PFSK-1 (cell line): ENCODE measurements around the gene ABCD3.

Source experiments
- FOXP2 ChIP-seq: optimal IDR thresholded peaks from 2 replicates; pipeline ENCODE3; 2011; ENCODE audit warnings: borderline replicate concordance, control low read depth, inconsistent platforms; ENCODE audit not compliant: insufficient read depth; ENCODE audit errors: extremely low read length, extremely low read depth
- POLR2AphosphoS5 ChIP-seq: IDR thresholded peaks from 2 replicates; pipeline ENCODE4 v1.6.1; 2012; ENCODE audit warnings: low read depth, mild to moderate bottlenecking, control low read depth, low read length, moderate library complexity
- SIN3A ChIP-seq: IDR thresholded peaks from 2 replicates; pipeline ENCODE4 v1.6.1; 2012; ENCODE audit warnings: mild to moderate bottlenecking, low read length, moderate library complexity, borderline replicate concordance; ENCODE audit not compliant: insufficient read depth
- TAF1 ChIP-seq: IDR thresholded peaks from 2 replicates; pipeline ENCODE4 v1.6.1; 2012; ENCODE audit warnings: low read length, control low read depth, borderline replicate concordance; ENCODE audit not compliant: insufficient read depth
- TF ChIP-seq, protein P1 (sequence below), 2 experiments: IDR thresholded peaks; 2 replicates each; pipeline versions ENCODE4 v1.6.1 to v1.8.0; 2011 to 2012; ENCODE audit warnings: low read depth in 2 of 2, low read length in 2 of 2, control low read depth in 1 of 2, inconsistent platforms in 1 of 2, mild to moderate bottlenecking in 1 of 2, moderate library complexity in 1 of 2; ENCODE audit not compliant: insufficient read depth in 1 of 2

DNA sequence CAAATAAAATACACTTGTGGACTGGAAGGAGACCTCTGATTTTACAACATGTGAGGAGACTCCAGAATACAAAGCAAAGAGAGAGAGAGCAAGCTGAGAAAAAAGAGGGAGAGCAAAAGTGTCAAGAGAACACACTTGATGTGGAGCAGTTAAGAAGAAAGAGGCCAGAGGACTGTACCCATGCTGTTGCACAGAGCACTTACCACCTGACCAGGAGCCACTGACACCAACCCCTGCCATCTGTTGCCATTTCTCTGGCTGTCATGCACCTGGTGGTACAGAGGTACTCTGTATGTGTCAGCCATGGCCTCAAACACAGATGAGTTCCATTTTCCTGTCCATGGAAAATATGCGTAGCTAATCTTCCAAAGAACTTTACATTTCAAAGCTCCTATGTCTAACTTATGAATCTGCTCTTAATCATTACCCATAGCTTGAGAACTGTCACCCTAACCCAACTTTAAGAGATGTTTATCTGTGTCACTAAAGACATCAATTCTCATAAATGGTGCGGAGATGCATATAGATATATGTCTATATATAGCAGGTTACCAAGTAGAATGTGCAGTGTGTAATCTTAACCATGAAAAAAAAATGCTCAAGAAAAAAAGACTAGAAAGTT lies 32.8 kb upstream of the ABCD3 start:
- TF ChIP-seq POLR2AphosphoS5 (no peak), SIN3A (no peak), FOXP2 (no peak), TAF1 (no peak)
- TF ChIP-seq, protein P1, sequence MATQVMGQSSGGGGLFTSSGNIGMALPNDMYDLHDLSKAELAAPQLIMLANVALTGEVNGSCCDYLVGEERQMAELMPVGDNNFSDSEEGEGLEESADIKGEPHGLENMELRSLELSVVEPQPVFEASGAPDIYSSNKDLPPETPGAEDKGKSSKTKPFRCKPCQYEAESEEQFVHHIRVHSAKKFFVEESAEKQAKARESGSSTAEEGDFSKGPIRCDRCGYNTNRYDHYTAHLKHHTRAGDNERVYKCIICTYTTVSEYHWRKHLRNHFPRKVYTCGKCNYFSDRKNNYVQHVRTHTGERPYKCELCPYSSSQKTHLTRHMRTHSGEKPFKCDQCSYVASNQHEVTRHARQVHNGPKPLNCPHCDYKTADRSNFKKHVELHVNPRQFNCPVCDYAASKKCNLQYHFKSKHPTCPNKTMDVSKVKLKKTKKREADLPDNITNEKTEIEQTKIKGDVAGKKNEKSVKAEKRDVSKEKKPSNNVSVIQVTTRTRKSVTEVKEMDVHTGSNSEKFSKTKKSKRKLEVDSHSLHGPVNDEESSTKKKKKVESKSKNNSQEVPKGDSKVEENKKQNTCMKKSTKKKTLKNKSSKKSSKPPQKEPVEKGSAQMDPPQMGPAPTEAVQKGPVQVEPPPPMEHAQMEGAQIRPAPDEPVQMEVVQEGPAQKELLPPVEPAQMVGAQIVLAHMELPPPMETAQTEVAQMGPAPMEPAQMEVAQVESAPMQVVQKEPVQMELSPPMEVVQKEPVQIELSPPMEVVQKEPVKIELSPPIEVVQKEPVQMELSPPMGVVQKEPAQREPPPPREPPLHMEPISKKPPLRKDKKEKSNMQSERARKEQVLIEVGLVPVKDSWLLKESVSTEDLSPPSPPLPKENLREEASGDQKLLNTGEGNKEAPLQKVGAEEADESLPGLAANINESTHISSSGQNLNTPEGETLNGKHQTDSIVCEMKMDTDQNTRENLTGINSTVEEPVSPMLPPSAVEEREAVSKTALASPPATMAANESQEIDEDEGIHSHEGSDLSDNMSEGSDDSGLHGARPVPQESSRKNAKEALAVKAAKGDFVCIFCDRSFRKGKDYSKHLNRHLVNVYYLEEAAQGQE (IDR thresholded peaks at IDR 0.05; ENCODE audit: insufficient read depth in 1 of 2, low read depth in 2 of 2, low read length in 2 of 2), result no peak
